ENCODE measurements around the gene PDIA2.

PDIA2 gene

DNA sequence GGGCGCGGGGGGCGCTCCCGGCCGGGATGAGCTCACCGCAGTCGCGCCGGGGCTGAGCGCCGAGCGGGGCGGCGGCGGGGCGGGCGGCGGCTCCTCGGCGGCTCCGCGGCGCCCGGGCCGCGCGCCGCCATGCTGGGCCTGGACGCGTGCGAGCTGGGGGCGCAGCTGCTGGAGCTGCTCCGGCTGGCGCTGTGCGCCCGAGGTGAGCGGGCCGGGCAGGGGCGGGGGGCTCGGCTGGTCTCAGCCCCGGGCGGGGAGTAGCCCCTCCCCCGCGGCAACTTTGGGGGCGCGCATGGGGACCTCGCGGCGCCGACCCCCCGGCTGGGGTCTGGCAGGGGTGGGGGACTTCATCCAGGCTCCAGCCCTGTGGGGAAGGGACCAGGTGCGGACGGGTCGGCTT is 2.4 kb upstream of the PDIA2 start, which contains the start of gene ARHGDIG:
ARHGDIG (plus strand) TSS at position 40 of the 400 bp plus-strand sequence; CDS start at position 130, 90 bp downstream.
- peak; percentile 82 for DNase-seq (ENCODE audit: low spot score)

DNA sequence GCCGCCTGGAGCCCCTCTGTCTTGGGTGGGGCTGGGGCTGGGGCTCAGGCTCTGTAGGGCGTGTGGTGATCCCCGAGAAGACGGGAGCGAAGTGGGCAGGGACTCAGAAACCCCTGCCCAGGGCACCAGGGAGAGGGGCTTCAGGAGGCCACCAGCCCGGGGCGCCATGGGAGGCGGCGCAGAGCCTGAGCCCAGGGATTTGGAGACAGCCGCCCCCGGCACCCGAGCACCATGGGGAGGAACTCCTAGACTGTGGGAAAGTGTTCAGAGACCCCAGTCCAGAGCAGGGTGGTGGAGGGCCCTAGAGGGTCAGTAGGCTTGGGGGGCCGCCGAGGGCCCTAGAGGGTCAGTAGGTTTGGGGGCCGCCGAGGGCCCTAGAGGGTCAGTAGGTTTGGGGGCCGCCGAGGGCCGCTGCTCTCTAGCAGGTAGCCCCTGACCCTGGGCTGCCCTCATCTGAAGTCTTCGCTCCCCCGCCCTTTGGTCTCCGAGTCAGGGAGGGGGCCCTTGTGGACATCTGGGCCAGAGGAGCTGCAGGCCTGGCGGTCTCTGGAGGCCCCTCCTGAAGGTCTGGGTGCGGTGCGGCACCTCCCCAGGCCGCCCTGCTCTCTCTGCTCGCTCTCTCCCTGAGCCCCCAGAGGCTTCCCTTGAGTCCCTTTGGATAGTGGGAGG is 1.8 kb upstream of the PDIA2 start:
- DNase-seq (ENCODE audit: low spot score) = peak; percentile 71

DNA sequence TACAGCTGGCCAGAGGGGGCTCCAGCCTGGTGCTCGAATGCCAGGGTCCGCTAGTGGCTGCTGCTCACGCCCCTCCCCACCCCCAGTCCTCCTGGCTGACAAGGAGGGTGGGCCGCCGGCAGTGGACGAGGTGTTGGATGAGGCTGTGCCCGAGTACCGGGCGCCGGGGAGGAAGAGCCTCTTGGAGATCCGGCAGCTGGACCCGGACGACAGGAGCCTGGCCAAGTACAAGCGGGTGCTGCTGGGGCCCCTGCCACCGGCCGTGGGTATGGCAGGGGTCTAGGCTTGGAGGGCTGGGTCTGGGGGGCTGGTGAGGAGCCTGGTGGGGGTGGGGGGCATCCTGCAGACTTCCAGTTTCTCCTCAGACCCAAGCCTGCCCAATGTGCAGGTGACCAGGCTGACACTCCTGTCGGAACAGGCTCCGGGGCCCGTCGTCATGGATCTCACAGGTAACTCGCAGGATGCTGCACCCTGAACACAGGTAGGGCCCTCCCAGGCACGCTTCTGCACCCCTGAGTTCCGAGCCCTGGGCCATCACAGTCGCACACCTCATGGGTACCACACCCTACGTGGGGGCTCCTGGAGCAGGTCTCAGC is 1.2 kb upstream of the PDIA2 start:
- no peak for DNase-seq (ENCODE audit: low spot score)

DNA sequence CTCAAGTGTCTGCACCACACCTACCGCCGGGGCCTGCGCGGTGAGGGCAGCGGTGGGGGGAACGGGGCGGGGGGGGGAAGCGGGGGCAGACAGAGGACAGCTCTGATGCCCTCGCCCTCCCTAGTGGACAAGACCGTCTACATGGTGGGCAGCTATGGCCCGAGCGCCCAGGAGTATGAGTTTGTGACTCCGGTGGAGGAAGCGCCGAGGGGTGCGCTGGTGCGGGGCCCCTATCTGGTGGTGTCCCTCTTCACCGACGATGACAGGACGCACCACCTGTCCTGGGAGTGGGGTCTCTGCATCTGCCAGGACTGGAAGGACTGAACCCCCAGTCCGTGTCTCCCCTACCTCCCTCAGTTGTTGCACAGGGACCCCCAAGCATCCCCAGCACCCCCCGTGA is 473 bp upstream of the PDIA2 start:
- DNase-seq (ENCODE audit: low spot score) = no peak

DNA sequence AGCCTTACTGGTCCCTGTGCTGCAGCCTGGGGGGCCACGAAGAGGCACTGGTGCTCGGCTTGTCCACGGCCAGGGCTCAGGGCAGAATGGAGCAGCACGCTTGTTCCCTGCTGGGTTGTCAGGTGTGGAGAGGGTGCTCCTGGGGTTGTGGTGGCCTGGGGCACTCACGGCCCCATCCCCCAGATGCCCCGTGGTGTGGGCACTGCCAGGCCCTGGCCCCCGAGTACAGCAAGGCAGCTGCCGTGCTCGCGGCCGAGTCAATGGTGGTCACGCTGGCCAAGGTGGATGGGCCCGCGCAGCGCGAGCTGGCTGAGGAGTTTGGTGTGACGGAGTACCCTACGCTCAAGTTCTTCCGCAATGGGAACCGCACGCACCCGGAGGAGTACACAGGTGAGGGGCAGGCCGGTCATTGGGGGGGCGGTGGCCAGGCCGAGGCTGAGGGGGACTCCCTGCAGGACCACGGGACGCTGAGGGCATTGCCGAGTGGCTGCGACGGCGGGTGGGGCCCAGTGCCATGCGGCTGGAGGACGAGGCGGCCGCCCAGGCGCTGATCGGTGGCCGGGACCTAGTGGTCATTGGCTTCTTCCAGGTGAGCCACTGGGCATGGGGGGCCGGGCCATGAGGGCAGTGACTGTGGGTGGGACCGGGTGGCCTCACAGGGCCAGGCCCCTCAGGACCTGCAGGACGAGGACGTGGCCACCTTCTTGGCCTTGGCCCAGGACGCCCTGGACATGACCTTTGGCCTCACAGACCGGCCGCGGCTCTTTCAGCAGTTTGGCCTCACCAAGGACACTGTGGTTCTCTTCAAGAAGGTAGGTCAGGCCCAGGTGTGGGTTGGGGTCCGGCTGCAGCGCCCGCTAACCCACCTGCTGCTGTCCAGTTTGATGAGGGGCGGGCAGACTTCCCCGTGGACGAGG is 1.5 kb downstream of the PDIA2 start:
- DNase-seq (ENCODE audit: low spot score) = no peak

DNA sequence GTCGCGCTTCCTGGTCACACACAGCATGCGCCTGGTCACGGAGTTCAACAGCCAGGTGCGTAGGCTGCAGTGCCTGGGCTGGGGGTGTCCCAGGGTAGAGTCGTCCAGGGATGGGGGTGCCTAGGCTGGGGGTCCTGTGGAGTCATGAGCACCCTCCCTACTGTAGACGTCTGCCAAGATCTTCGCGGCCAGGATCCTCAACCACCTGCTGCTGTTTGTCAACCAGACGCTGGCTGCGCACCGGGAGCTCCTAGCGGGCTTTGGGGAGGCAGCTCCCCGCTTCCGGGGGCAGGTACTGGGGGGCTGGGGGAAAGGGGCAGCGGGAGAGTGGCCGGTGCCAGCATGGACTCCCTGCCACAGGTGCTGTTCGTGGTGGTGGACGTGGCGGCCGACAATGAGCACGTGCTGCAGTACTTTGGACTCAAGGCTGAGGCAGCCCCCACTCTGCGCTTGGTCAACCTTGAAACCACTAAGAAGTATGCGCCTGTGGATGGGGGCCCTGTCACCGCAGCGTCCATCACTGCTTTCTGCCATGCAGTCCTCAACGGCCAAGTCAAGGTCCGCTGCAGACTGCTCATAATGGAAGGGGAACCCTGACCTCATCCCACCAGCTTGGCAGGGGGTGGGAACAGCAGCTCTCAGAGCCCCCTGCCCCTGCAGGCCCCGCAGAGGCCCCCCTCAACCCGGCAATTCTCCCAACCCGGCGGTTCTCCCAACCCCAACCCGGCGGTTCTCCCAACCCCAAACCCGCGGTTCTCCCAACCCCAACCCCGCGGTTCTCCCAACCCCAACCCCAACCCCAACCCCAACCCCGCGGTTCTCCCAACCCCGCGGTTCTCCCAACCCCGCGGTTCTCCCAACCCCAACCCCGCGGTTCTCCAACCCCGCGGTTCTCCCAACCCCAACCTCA is 2.4 kb downstream of the PDIA2 start:
- DNase-seq (ENCODE audit: low spot score) = no peak

DNA sequence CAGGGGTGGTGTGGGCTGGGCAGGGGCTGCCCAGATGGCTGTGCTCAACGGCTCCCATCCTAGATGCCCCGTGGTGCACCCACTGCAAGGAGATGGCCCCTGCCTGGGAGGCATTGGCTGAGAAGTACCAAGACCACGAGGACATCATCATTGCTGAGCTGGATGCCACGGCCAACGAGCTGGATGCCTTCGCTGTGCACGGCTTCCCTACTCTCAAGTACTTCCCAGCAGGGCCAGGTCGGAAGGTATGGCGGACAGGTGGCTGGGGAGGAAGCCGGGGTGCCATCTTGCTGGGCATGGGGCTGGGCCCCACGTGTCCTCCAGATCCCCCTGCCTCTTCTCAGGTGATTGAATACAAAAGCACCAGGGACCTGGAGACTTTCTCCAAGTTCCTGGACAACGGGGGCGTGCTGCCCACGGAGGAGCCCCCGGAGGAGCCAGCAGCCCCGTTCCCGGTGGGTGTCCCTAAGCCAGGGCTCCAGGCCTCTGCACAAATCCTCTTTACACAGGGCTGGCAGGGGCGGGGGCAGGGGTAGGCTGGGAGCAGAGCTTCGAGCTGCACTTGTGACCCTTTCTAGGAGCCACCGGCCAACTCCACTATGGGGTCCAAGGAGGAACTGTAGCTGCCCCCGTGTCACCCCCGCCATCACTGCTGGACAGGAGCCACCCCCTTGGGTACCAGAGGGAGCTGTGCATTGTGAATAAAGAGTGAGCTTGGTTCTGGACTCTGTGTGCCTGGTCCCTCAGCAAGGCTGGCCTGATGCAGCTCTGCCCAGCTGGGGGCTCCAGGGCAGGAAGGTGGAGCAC is 3.7 kb downstream of the PDIA2 start:
- DNase-seq (ENCODE audit: low spot score) = no peak

DNA sequence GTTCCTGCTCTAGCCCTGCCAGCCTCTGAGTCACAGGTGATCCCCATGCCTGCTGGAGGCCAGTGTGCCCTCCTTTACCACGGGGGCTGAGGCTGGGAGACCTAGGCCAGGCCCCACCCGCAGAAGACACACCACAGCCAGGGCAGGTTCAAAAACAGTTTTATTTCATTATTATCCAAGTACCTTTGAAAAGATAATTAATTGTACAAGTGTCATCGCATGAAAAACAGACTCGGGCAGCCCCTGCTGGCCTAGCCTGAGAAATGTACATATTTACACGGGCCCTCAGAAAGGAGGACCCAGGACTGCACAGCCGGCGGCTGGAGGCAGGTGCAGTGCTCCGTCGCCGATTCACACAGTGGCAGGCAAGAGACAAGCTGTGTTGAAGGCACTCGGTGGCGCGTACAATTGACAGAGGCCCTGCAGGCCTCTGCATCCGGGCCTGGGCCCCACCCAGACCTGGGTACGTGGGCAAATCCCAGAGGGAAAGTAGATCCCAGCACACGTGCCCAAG is 4.4 kb downstream of the PDIA2 start:
- no peak for DNase-seq (ENCODE audit: low spot score)

DNA sequence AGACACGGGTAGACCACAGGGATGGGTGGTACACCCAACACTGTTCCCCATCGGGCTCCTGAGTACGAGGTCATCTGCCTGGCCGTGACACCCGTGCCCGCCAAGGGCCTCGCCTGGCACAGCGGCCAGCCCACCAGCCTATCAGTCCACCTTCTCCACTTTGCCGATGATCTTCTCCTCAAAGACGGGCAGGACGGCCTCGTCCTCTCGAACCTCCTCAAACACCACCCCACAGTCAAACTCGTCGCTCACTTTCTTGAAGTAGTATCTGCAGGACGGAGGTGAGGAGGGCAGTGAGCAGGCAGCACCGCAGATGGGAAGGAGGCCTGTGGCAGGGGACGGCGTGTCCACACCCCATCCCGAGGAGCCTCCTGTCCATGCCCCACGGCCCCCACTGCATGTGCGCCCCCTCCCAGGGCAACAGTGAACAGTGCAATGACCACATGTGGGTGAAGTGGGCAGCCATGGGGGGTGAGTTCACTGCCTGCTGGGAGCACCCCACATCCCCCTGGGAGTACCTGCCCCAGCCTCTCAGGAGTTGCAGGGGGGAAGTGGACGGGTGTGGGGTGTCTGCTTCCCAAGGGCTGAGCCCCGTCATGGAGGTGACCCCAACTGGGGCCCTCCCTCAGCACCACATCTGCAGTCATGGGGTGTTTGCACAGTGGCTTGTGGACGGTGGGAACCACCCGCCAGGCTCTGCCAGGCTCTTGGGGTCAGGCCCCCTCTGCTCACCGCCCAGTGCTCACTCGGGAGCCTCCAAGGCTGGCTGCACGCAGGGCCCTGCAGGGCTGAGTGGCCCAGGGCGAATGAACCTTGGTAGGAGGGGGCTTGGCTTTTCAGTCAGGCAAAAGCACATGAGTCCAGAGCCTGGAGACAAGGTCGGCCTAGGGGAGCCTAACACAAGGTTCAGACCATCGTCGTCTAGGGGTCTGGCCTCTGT is 5.3 kb downstream of the PDIA2 start:
- no peak for DNase-seq (ENCODE audit: low spot score)

DNA sequence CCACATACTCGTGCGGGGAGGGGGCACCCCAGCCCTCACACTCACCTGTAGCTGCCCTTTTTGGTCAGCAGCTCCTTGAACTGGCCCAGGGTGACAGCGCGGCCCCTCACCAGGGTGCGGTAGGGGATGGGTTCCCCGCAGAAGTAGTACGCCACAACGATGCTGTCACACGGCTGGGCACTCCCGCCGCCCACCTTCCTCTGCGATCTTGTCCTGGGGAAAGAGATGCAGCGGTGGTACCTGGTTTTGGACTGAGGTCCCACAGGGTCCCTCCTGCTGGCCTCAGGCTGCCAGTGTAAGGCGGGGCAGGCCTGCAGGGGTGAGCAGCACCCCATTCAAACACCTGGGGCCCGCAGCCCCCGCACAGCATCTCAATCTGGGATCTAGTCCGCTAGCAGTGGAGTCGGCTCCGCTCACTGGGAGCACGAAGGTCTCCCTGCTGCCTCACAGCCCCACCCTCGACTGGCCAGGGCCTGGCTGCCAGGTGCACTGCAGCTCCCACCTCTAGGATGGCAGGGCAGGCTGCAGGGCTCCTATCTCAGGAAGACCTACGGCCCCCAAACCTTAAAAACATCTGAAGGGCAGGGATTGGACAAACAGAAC is 6.5 kb downstream of the PDIA2 start:
- no peak for DNase-seq (ENCODE audit: low spot score)

DNA sequence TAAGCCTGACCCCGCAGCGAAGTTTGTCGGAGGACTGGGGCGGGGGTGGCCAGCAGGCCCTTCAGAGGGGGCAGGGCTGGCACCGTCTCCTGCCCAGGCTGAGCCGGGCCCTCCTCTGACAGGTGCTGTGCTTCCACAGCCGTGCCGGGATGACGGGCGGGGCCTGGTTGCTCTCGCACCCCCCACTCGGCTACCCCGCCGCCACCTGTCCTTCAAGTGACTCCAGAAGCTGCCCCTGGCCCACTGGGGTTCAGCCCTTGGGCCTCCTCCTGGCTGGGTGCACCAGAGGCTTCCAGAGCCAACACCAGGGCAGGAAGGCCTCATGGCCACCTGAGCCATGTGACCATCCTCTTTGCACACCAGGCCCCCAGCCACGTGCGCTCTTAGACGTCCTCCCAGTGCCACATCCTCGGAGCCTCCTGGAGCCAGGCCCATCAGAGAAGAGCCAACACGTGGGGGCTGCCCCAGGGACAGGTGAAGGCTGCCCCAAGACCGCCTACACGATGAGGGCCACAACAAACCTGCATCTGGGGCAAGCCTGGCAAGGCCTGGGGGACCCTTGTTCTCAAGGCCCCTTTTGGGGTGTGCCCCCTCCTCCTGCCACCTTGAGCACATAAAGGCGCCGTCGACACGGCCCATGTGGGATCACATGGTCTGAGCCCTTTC is 7.2 kb downstream of the PDIA2 start:
- no peak for DNase-seq (ENCODE audit: low spot score)

DNA sequence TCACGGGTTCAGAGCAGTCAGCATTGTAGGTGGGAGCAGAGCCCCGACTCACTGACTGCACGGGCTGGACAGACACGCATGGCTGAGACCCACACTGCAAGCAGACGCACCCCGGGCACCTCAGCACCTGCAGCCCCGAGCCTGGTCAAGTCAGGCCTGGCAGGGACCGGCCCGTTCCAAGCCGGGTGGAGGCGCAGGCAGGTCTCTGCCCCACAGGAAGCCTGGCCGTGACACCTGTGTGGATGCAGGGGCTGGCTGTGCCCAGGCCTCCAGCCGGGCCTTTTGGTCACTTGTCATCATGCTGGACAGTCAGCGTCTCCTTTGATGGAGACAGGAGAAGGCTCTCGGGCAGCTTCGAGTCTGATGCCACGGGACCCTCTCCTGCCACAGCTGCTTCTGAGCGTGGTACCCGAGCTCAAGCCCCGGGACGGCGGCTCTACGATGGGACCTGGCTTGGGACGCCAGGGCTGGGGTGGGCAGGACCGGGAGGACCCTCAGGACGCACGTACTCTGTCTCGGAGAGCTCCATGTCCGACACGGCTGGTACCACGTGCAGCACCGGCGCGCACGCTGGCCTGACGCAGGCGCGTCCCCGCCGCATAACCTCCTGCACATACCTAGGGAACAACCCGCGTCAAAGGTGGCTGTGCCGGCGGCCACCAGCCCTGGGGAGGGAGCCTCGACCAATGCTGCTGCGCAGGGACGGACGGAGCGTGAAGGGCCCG is 7.9 kb downstream of the PDIA2 start:
- DNase-seq (ENCODE audit: low spot score) = no peak

DNA sequence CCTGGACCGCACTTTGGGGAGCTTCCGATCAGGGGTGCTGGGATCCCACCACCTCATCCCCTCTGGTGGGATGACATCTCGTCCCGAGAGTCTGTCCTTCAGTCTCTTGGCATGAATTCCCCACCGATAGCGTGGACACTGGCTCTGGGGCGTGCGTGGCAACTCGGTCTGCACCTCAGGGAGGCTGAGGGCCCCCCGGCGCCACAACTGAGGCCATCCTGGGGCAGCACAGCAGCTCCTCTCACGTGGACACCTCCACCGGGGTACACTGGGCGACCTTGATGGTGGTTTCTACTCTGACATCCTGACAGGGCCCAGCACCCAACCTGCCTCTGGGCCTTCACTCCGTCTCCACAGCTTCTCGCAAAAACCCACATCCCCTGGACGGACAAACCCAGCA is 8.6 kb downstream of the PDIA2 start:
- DNase-seq (ENCODE audit: low spot score) = no peak

DNA sequence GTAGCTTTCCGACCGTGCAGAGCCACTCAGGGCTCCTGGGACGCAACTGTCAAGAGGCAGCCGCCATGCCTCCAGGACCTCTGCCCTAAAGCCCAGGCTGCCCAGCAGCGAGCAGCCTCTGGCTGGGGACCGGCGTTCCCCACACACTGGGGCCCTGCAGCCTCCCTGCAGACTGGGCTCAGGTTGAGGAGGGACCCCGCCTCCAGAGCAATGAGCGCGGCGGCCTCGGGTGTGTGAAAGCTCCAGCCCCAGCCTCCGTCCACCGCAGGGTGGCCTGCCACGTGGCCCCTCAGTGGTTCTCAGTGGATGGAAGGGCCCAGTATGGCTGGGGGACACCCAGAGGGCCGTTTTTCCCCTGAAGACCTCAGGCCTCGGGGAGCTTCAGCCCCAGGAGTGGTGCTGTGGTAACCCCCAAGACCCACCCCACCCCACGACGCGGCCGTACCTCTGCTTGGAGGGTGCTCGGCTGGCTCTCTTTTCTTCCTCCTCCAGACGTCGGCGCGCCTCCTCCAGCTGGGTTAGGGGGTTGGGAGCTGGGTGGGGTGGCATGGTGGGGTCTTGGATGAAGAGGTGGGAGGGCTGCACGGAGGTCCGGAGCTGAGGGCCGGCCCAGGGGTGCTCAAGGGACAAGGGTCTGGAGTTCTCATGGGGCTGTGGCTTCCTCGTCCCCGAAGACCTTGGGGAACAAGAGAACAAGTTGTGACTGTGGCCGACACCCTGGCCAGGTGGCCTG is 10.2 kb downstream of the PDIA2 start:
- no peak for DNase-seq (ENCODE audit: low spot score)

DNA sequence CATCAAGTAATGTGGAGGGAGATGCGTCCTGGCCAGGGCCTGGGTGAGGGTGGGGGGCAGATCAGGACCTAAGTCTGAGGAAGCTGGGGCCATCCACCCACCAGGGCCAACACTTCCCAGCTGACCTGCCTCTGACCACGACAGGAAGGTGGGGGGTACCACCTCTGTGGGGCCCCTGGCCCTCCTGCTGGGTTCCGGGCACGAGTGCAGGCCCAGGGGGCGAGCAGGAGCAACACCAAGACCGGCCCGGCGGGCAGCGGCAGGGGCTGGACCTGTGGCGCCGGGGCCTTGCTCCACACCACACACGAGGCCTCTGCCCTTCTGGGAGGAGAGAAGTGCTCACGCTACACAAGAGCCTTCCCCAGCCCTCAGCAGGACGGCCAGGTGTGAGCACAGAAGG is 13.3 kb downstream of the PDIA2 start:
- DNase-seq (ENCODE audit: low spot score) = no peak

DNA sequence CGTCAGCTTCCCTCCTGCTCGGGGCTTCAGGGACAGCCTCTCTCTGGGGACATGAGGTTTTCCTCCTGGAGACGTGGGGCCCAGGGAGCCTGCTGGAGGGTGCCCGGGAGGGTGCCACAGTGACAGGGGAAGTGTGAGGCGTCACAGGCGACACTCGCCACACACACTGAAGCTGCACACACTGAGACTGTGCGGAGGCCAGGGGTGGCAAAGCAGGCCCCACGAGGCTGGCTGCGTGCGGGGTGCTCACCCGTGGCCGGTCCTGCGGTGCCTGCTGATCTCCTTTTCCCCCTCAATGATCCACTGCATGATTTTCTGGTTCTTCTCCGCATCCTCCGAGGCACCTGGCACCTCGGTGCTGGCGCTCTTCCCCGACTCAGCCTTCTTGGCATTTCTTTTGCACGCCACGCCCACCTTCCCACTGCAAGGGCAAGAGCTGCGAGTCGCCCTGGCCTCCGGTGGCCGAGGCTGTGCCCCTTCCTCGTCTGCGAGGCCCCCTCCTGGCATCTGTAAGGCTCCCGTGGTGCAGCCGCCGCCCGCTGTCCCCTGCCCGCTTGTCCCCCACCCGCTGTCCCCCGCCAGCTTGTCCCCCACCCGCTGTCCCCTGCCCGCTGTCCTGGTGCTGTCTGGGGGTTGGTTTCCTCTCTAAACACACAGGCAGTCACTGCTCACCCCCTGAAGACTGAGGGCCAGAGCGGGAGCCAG is 14.0 kb downstream of the PDIA2 start:
- no peak for DNase-seq (ENCODE audit: low spot score)

DNA sequence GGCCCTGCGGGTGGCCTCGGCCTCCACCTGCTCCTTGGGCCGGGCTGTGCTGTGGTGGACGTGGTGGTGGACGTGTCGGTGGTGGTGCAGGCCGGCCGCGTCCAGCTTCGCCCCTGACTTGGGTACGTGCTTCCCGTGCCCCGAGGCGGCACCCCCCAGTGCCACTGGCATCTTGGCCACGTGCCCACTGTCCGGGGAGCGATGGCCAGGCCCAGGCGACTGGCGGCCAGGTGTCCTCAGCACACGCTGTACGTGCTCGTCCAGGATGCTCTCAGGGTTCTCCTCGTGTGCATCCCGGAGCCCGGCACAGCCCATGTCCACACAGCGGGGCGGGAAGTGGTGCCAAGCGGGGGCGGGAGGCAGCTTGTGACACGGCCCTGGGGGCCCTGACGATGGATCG is 14.9 kb downstream of the PDIA2 start:
- DNase-seq (ENCODE audit: low spot score) = no peak

Measured in iPS-NIHi11 (cell line).